Neural progenitor cell (in vitro differentiated cells): Measurements from ENCODE around the gene KLHL20. TPM values are rescaled to one million over a fixed set of nuclear protein-coding genes. Genes with fewer than 3 reads are reported as not detected.

Experiments
- DNase-seq: peaks from one replicate; pipeline ENCODE4 v3.0.0-alpha.2; 2016; ENCODE audit warnings: low spot score
- H2AFZ ChIP-seq: fragments of 200-600 bp; sonication (generic); replicated peaks from 2 replicates; pipeline ENCODE4 v1.6.1; 2016; ENCODE audit warnings: antibody characterized with exemption
- H3F3A ChIP-seq: fragments of 200-600 bp; sonication (generic); 2 replicates; pipeline ENCODE4 v1.6.1; 2016; ENCODE audit warnings: antibody characterized with exemption, low read depth
- H3K27ac ChIP-seq: fragments of 200-600 bp; sonication (generic); 2 replicates; pipeline ENCODE4 v1.5.1; 2016; ENCODE audit warnings: mild to moderate bottlenecking
- H3K27me3 ChIP-seq: fragments of 200-600 bp; sonication (generic); 2 replicates; pipeline ENCODE4 v1.6.1; 2016; ENCODE audit warnings: mild to moderate bottlenecking, moderate library complexity
- H3K36me3 ChIP-seq: fragments of 200-600 bp; sonication (generic); 2 replicates; pipeline ENCODE4 v1.5.1; 2016
- H3K4me1 ChIP-seq: fragments of 200-600 bp; sonication (generic); 2 replicates; pipeline ENCODE4 v1.6.1; 2016; ENCODE audit warnings: mixed run types
- H3K4me2 ChIP-seq: fragments of 200-600 bp; sonication (generic); 2 replicates; pipeline ENCODE4 v1.6.1; 2016
- H3K4me3 ChIP-seq: fragments of 200-600 bp; sonication (generic); 2 replicates; pipeline ENCODE4 v1.5.1; 2016
- H3K79me2 ChIP-seq: fragments of 200-600 bp; sonication (generic); 2 replicates; pipeline ENCODE4 v1.6.1; 2016; ENCODE audit warnings: low read depth
- H3K9ac ChIP-seq: fragments of 200-600 bp; sonication (generic); 2 replicates; pipeline ENCODE4 v1.6.1; 2016
- H3K9me3 ChIP-seq: fragments of 200-600 bp; sonication (generic); 2 replicates; pipeline ENCODE4 v1.5.1; 2016; ENCODE audit warnings: low read depth
- H4K20me1 ChIP-seq: fragments of 200-600 bp; sonication (generic); 2 replicates; pipeline ENCODE4 v1.6.1; 2016; ENCODE audit warnings: low read depth
- H3K27ac Mint-ChIP-seq: 3 replicates; pipeline ENCODE4 v1.8.0; 2021; ENCODE audit warnings: mixed read lengths
- H3K27me3 Mint-ChIP-seq: 2 replicates; pipeline ENCODE4 v1.8.0; 2022; ENCODE audit warnings: low read depth, mild to moderate bottlenecking, inconsistent platforms, moderate library complexity, mixed read lengths; ENCODE audit not compliant: insufficient read depth
- H3K36me3 Mint-ChIP-seq: 3 replicates; pipeline ENCODE4 v1.8.0; 2021; ENCODE audit warnings: mixed read lengths
- H3K4me1 Mint-ChIP-seq: 3 replicates; pipeline ENCODE4 v1.8.0; 2021; ENCODE audit warnings: mixed read lengths
- H3K4me3 Mint-ChIP-seq: 3 replicates; pipeline ENCODE4 v1.8.0; 2021; ENCODE audit warnings: mild to moderate bottlenecking, moderate library complexity, mixed read lengths
- H3K9me3 Mint-ChIP-seq: 3 replicates; pipeline ENCODE4 v1.8.0; 2020; ENCODE audit warnings: mixed read lengths
- CTCF ChIP-seq: fragments of 200-600 bp; sonication (generic); IDR thresholded peaks from 2 replicates; pipeline ENCODE4 v1.5.1; 2017; ENCODE audit warnings: antibody characterized with exemption, mild to moderate bottlenecking
- EZH2 ChIP-seq: fragments of 200-600 bp; sonication (generic); IDR thresholded peaks from 2 replicates; pipeline ENCODE4 v1.6.1; 2017; ENCODE audit warnings: antibody characterized with exemption, mild to moderate bottlenecking, moderate library complexity
- EZH2phosphoT487 ChIP-seq: fragments of 200-600 bp; sonication (generic); IDR thresholded peaks from 2 replicates; pipeline ENCODE4 v1.6.1; 2017; ENCODE audit warnings: antibody characterized with exemption
- total RNA-seq: library from RNA; depleted of rRNA; stranded (reverse); fragments of >200 nt; gene quantifications from 2 replicates; pipeline ENCODE4 v1.2.3, GENCODE V29; 2015; ENCODE audit warnings: low replicate concordance

The KLHL20 gene
- total RNA-seq, 1 donor from 2014 or later = 30.4 TPM

- no peak for DNase-seq
- H3K36me3 Mint-ChIP-seq = peaks cover 37% of the 10 kb centered on the region
Observed at GRCh38 chr1:173818459-173818858, 103.7 kb downstream of the KLHL20 start.

DNA sequence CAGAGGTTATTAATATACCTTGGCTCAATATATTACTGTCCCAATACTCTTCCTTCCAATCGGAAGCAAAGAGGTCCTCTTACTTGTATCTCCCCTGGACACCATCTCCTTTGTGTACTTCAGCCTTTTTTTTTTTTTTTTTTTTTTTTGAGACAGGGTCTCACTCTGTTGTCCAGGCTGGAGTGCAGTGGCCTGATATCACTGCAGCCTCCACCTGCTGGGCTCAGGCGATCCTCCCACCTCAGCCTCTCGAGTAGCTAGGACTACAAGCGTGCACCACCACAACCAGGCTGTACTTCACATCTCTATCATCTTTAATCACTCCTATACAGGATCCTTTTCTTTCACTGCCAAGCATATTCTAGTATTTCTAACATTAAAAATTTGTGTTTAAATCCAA is 106.9 kb downstream of the KLHL20 start:
- Mint-ChIP-seq H3K4me3 (no peak overlapping the region), H3K9me3 (peaks cover 3% of the 10 kb centered on the region), H3K27me3 (peaks cover 7% of the 10 kb centered on the region), H3K27ac (no peak overlapping the region), H3K4me1 (peaks cover 24% of the 10 kb centered on the region), H3K36me3 (peaks cover 13% of the 10 kb centered on the region)
- Histone ChIP-seq H3K79me2 (peaks cover 90% of the 10 kb centered on the region), H4K20me1 (no peaks in the 10 kb centered on the region), H2AFZ (no peak overlapping the region), H3K9me3 (no peaks in the 10 kb centered on the region), H3K9ac (no peak overlapping the region), H3K27me3 (no peaks in the 10 kb centered on the region), H3F3A (peaks cover 17% of the 10 kb centered on the region), H3K4me3 (no peak overlapping the region), H3K4me1 (peaks cover 13% of the 10 kb centered on the region), H3K27ac (no peak overlapping the region), H3K36me3 (peaks cover 17% of the 10 kb centered on the region), H3K4me2 (no peak overlapping the region)
- DNase-seq = no peak
- no peak for TF ChIP-seq EZH2
- TF ChIP-seq CTCF = no peak
- no peak for TF ChIP-seq EZH2phosphoT487

More at GRCh38 chr1:173818459-173818858, 103.7 kb downstream of the KLHL20 start:
- Mint-ChIP-seq H3K4me3 (no peak overlapping the region), H3K4me1 (peaks cover 12% of the 10 kb centered on the region), H3K27ac (no peak overlapping the region), H3K27me3 (peaks cover under 1% of the 10 kb centered on the region), H3K9me3 (peaks cover 27% of the 10 kb centered on the region)
- no peaks in the 10 kb centered on the region for H3F3A ChIP-seq
- no peaks in the 10 kb centered on the region for H3K9me3 ChIP-seq
- TF ChIP-seq CTCF = no peak
- TF ChIP-seq EZH2phosphoT487 = no peak
- no peak for TF ChIP-seq EZH2
- H4K20me1 ChIP-seq = no peaks in the 10 kb centered on the region
- peaks cover 17% of the 10 kb centered on the region for H3K36me3 ChIP-seq
- peaks cover 100% of the 10 kb centered on the region for H3K79me2 ChIP-seq
- H3K9ac ChIP-seq = no peak overlapping the region
- peaks cover 13% of the 10 kb centered on the region for H3K4me1 ChIP-seq
- H3K4me3 ChIP-seq = no peak overlapping the region
- no peak overlapping the region for H3K27ac ChIP-seq
- H3K4me2 ChIP-seq = no peak overlapping the region
- H2AFZ ChIP-seq = no peak overlapping the region
- no peaks in the 10 kb centered on the region for H3K27me3 ChIP-seq

DNA sequence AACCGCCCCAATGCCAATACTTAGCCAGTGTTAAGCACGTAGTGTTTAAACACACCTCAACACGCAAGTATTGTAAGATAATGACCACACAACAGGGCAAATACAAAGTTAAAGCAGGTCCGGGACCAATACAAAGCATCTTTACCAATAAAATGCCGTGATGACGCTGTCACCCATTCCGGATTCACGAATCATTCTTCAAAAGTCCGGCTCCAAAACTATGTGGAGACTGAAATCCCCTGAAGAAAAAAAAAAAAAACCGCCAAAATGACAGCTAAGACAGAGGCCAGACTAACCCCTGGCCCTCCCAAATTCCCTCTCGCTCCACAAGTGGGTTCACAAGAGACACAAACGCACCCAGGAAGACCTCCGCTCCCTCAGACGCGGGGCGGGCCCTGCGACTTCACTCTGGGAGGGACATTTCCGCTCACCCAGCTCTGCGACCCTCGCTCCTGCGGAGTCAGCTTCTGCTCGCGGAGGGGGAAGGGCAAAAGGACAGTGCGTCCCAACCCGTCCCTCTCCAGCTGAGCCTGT is 109.1 kb downstream of the KLHL20 start:
- H2AFZ ChIP-seq = peak overlapping the region; percentile 80
- peak overlapping the region; percentile 96 for H3K4me3 Mint-ChIP-seq
- peaks cover 10% of the 10 kb centered on the region for H3K36me3 Mint-ChIP-seq

More for the DNA sequence above, 109.1 kb downstream of the KLHL20 start:
- Histone ChIP-seq H3K79me2 (peaks cover 83% of the 10 kb centered on the region), H3K4me2 (peak overlapping the region; percentile 99), H4K20me1 (no peaks in the 10 kb centered on the region), H3K27ac (peak overlapping the region; percentile 86), H3K36me3 (peaks cover 16% of the 10 kb centered on the region), H3K9ac (peak overlapping the region; percentile 73), H3F3A (peaks cover 17% of the 10 kb centered on the region), H3K27me3 (no peaks in the 10 kb centered on the region), H3K4me1 (peaks cover 17% of the 10 kb centered on the region), H3K4me3 (peak overlapping the region; percentile 87), H3K9me3 (no peaks in the 10 kb centered on the region)
- peak overlapping the region; percentile 98 for H3K27ac Mint-ChIP-seq
- TF ChIP-seq EZH2phosphoT487 = no peak
- no peak for TF ChIP-seq EZH2
- no peak for TF ChIP-seq CTCF
- DNase-seq = no peak
- H3K9me3 Mint-ChIP-seq = no peaks in the 10 kb centered on the region
- peaks cover 7% of the 10 kb centered on the region for H3K27me3 Mint-ChIP-seq
- H3K4me1 Mint-ChIP-seq = peaks cover 31% of the 10 kb centered on the region
